Measurements from ENCODE around the gene ZNF311.
A peak's percentile ranks its signal among the peaks of the same experiment; 100 is the strongest.

The ZNF311 gene

GRCh38 chr6:29005183-29005885 is at the start of gene ZNF311:
Gene ZNF311, minus strand, starts transcription at chr6:29005315. Its CDS starts 1,361 bp downstream, at chr6:29003954.
- no peaks in the 10 kb centered on the region for H3K36me3 ChIP-seq (ENCODE audit: control insufficient read depth in 1 of 2, insufficient read depth in 2 of 2, low read length in 2 of 2)
- H3K27ac ChIP-seq (ENCODE audit: low read length) = no peak within 1 kb of the TSS
- peaks cover 0 to 4% of the 10 kb centered on the region in 2 donors for H3K4me1 ChIP-seq (ENCODE audit: control insufficient read depth in 1 of 2, insufficient read depth in 2 of 2, low read length in 2 of 2)
- H3K27me3 ChIP-seq (ENCODE audit: low read depth, low read length) = peaks cover 8% of the 10 kb centered on the region
- peak within 1 kb of the TSS; percentile 63 to 65 for H3K4me3 ChIP-seq (ENCODE audit: low read depth in 1 of 2, low read length in 2 of 2)
- H3K9me3 ChIP-seq (ENCODE audit: control insufficient read depth in 1 of 2, low read length in 2 of 2) = no peaks in the 10 kb centered on the region

DNA sequence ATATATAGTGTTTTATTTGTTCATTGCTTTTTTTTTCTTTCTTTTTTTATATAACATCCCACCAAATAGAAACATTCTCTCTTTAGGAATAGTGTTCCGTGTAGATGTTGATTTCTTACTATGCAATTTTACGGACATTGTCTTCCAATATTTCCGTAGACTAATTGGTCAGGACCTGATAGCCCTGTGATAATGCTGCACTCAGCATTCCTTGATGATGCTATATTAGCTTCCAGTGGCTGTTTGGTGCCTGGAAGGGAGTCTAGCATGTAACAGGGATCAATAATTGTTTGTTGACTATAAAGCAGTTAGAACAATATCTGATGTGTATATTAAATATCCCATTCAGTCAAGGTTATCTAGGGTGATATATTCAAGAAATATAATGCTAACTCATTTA is 46.6 kb upstream of the ZNF311 start:
- no peak overlapping the region for H3K4me3 ChIP-seq (ENCODE audit: low read depth in 1 of 2, low read length in 2 of 2)
- no peaks in the 10 kb centered on the region for H3K27me3 ChIP-seq (ENCODE audit: low read depth, low read length)
- H3K9me3 ChIP-seq (ENCODE audit: control insufficient read depth in 1 of 2, low read length in 2 of 2) = peaks cover 0 to 12% of the 10 kb centered on the region in 2 donors
- H3K4me1 ChIP-seq (ENCODE audit: control insufficient read depth in 1 of 2, insufficient read depth in 2 of 2, low read length in 2 of 2) = no peaks in the 10 kb centered on the region
- no peak overlapping the region for H3K27ac ChIP-seq (ENCODE audit: low read length)
- H3K36me3 ChIP-seq (ENCODE audit: control insufficient read depth in 1 of 2, insufficient read depth in 2 of 2, low read length in 2 of 2) = no peaks in the 10 kb centered on the region

DNA sequence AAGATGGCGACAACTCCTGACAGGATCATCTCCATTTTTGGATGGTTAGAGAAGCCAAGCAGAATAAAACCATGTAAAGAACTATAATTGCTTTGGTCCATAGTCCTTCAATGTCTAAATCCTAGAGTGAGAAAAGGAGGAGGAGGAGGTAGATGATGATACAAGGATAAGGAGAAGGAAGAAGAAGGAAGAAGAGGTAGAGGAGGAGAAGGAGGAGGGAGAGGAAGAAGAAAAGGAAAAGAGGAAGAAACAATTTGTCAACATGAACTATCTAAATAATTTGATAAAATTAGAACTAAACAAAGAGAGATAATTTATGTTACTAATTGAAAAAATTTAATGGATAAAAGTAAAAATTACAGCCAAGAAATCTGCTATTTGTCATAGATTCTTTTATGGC is 40.0 kb upstream of the ZNF311 start, which contains the start of gene OR2W1:
OR2W1 (minus strand) TSS at position 101 of the 400 bp plus-strand sequence; CDS start at position 101, 0 bp downstream.
- Histone ChIP-seq H3K27ac (ENCODE audit: low read length) (no peak within 1 kb of the TSS), H3K36me3 (ENCODE audit: control insufficient read depth in 1 of 2, insufficient read depth in 2 of 2, low read length in 2 of 2) (no peaks in the 10 kb centered on the region), H3K4me3 (ENCODE audit: low read depth in 1 of 2, low read length in 2 of 2) (no peak within 1 kb of the TSS), H3K4me1 (ENCODE audit: control insufficient read depth in 1 of 2, insufficient read depth in 2 of 2, low read length in 2 of 2) (no peaks in the 10 kb centered on the region), H3K27me3 (ENCODE audit: low read depth, low read length) (peaks cover 5% of the 10 kb centered on the region), H3K9me3 (ENCODE audit: control insufficient read depth in 1 of 2, low read length in 2 of 2) (no peaks in the 10 kb centered on the region)

- H3K27ac ChIP-seq (ENCODE audit: low read length) = no peak overlapping the region
- H3K36me3 ChIP-seq (ENCODE audit: control insufficient read depth in 1 of 2, insufficient read depth in 2 of 2, low read length in 2 of 2) = no peaks in the 10 kb centered on the region
- no peak overlapping the region for H3K4me3 ChIP-seq (ENCODE audit: low read depth in 1 of 2, low read length in 2 of 2)
- no peaks in the 10 kb centered on the region for H3K4me1 ChIP-seq (ENCODE audit: control insufficient read depth in 1 of 2, insufficient read depth in 2 of 2, low read length in 2 of 2)
- H3K27me3 ChIP-seq (ENCODE audit: low read depth, low read length) = no peaks in the 10 kb centered on the region
- no peaks in the 10 kb centered on the region for H3K9me3 ChIP-seq (ENCODE audit: control insufficient read depth in 1 of 2, low read length in 2 of 2)
These were observed 30.8 kb upstream of the ZNF311 start for GRCh38 chr6:29035951-29036350.

- Histone ChIP-seq H3K4me1 (ENCODE audit: control insufficient read depth in 1 of 2, insufficient read depth in 2 of 2, low read length in 2 of 2) (no peaks in the 10 kb centered on the region), H3K27me3 (ENCODE audit: low read depth, low read length) (no peaks in the 10 kb centered on the region), H3K27ac (ENCODE audit: low read length) (no peak overlapping the region), H3K9me3 (ENCODE audit: control insufficient read depth in 1 of 2, low read length in 2 of 2) (no peaks in the 10 kb centered on the region), H3K36me3 (ENCODE audit: control insufficient read depth in 1 of 2, insufficient read depth in 2 of 2, low read length in 2 of 2) (no peaks in the 10 kb centered on the region), H3K4me3 (ENCODE audit: low read depth in 1 of 2, low read length in 2 of 2) (no peak overlapping the region)
These were observed 23.7 kb upstream of the ZNF311 start for GRCh38 chr6:29028821-29029220.

DNA sequence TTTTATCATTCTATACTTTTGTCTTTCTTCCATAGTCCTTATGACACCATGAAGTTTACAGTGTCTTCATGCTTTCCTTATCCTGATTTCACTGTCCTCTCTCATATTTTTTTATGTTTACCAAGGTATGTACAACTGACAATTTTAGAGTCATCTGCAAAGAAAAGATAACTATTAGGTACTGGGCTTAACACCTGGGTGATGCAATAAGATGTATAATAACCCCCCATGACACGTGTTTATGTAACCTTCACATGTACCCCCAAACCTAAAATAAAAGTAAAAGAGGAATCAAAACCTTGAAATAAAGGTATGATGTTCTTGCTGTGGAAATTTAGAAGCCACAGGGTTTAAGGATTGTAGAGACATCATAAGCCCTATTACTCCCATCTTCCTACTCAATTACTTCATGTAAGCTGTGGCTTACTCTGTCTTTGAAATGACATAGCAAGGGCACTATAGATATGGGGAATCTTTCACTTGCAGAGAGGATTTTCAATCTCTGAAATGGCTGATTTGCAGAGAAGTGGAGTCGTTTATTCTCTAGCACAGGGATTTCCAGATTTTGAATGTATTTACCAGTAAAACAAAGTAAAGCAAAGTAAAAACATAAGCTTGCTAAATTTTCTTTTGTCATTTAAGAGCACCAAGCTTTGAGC is 20.9 kb upstream of the ZNF311 start:
- Histone ChIP-seq H3K27ac (ENCODE audit: low read length) (no peak overlapping the region), H3K4me3 (ENCODE audit: low read depth in 1 of 2, low read length in 2 of 2) (no peak overlapping the region), H3K36me3 (ENCODE audit: control insufficient read depth in 1 of 2, insufficient read depth in 2 of 2, low read length in 2 of 2) (no peaks in the 10 kb centered on the region), H3K9me3 (ENCODE audit: control insufficient read depth in 1 of 2, low read length in 2 of 2) (no peaks in the 10 kb centered on the region), H3K27me3 (ENCODE audit: low read depth, low read length) (no peaks in the 10 kb centered on the region), H3K4me1 (ENCODE audit: control insufficient read depth in 1 of 2, insufficient read depth in 2 of 2, low read length in 2 of 2) (no peaks in the 10 kb centered on the region)

DNA sequence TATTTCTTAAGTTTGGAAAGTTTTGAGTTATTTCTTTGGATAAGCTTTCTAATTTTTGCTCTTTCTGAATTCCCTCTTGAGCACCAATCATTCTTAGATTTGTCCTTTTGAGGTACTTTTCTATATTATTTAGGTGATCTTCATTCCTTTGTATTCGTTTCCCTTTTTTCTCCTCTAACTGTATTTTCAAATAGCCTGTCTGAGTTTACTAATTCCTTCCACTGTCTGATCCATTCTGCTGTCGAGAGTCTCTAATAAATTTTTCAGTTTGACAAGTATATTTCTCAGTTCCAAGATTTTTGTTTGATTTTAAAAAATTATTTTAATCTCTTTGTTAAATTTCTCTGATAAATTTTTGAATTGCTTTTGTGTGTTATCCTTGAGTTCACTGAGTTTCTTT is 16.3 kb upstream of the ZNF311 start:
- no peak overlapping the region for H3K4me3 ChIP-seq (ENCODE audit: low read depth in 1 of 2, low read length in 2 of 2)
- no peaks in the 10 kb centered on the region for H3K27me3 ChIP-seq (ENCODE audit: low read depth, low read length)
- H3K9me3 ChIP-seq (ENCODE audit: control insufficient read depth in 1 of 2, low read length in 2 of 2) = no peaks in the 10 kb centered on the region
- H3K36me3 ChIP-seq (ENCODE audit: control insufficient read depth in 1 of 2, insufficient read depth in 2 of 2, low read length in 2 of 2) = no peaks in the 10 kb centered on the region
- H3K4me1 ChIP-seq (ENCODE audit: control insufficient read depth in 1 of 2, insufficient read depth in 2 of 2, low read length in 2 of 2) = peaks cover 0 to 5% of the 10 kb centered on the region in 2 donors
- H3K27ac ChIP-seq (ENCODE audit: low read length) = no peak overlapping the region

DNA sequence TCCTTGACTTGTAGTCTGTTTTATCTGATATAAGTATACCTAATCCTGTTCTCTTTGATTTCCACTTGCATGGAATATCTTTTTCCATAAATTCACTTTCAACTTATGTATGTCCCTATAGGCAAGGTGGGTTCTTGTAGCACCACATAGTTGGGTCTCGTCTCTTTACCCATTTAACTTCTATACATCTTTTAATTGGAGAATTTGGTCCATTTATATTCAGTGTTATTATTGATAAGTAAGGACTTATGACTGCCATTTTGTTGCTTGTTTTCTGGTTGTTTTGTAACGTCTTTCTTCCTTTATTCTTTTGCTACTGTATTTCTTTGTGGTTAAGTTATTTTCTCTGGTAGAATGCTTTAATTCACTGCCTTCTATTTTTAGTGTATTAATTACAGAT is 14.5 kb upstream of the ZNF311 start:
- Histone ChIP-seq H3K27me3 (ENCODE audit: low read depth, low read length) (peaks cover under 1% of the 10 kb centered on the region), H3K27ac (ENCODE audit: low read length) (no peak overlapping the region), H3K36me3 (ENCODE audit: control insufficient read depth in 1 of 2, insufficient read depth in 2 of 2, low read length in 2 of 2) (no peaks in the 10 kb centered on the region), H3K4me1 (ENCODE audit: control insufficient read depth in 1 of 2, insufficient read depth in 2 of 2, low read length in 2 of 2) (peaks cover 0 to 10% of the 10 kb centered on the region in 2 donors), H3K9me3 (ENCODE audit: control insufficient read depth in 1 of 2, low read length in 2 of 2) (no peaks in the 10 kb centered on the region), H3K4me3 (ENCODE audit: low read depth in 1 of 2, low read length in 2 of 2) (no peak overlapping the region)

DNA sequence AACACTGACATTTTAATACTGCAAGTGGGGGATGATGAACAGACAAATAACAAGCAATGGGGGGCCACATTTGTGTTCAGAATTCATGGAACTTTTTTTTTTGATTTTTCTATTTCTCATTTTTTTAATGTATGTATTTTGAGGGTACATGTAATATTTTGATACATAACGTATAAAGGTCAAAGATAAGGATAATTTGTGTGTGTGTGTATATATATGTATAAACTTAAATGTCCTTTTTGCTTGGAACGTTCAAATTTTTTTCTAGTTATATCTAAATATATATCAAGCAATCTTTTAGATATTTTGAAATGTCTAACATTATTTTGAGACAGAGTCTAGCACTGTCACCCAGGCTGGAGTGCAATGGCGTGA is 12.3 kb upstream of the ZNF311 start:
- peaks cover 0 to 10% of the 10 kb centered on the region in 2 donors for H3K4me1 ChIP-seq (ENCODE audit: control insufficient read depth in 1 of 2, insufficient read depth in 2 of 2, low read length in 2 of 2)
- peak overlapping the region in 1 of 2 donors; percentile 77 for H3K4me3 ChIP-seq (ENCODE audit: low read depth in 1 of 2, low read length in 2 of 2)
- H3K9me3 ChIP-seq (ENCODE audit: control insufficient read depth in 1 of 2, low read length in 2 of 2) = no peaks in the 10 kb centered on the region
- no peak overlapping the region for H3K27ac ChIP-seq (ENCODE audit: low read length)
- H3K27me3 ChIP-seq (ENCODE audit: low read depth, low read length) = peaks cover 4% of the 10 kb centered on the region
- H3K36me3 ChIP-seq (ENCODE audit: control insufficient read depth in 1 of 2, insufficient read depth in 2 of 2, low read length in 2 of 2) = no peaks in the 10 kb centered on the region

GRCh38 chr6:29016559-29017427 is 11.7 kb upstream of the ZNF311 start:
- Histone ChIP-seq H3K4me3 (ENCODE audit: low read depth in 1 of 2, low read length in 2 of 2) (peak overlapping the region; percentile 77 to 88), H3K27ac (ENCODE audit: low read length) (no peak overlapping the region), H3K4me1 (ENCODE audit: control insufficient read depth in 1 of 2, insufficient read depth in 2 of 2, low read length in 2 of 2) (peaks cover 0 to 10% of the 10 kb centered on the region in 2 donors), H3K36me3 (ENCODE audit: control insufficient read depth in 1 of 2, insufficient read depth in 2 of 2, low read length in 2 of 2) (no peaks in the 10 kb centered on the region), H3K9me3 (ENCODE audit: control insufficient read depth in 1 of 2, low read length in 2 of 2) (no peaks in the 10 kb centered on the region), H3K27me3 (ENCODE audit: low read depth, low read length) (peaks cover 8% of the 10 kb centered on the region)
